Right atrium auricular region (tissue), 2 donors: ENCODE measurements around the gene SLC25A25. TPM values are rescaled to one million over a fixed set of nuclear protein-coding genes. Genes with fewer than 3 reads are reported as not detected.

ENCODE experiments used
- DNase-seq: peaks from one replicate; pipeline ENCODE4 v3.0.0-alpha.2; 2019; ENCODE audit warnings: low spot score
- H3K27ac ChIP-seq, 2 donors: fragments of 200-600 bp; sonication (generic); 1 replicate in 1 of 2; 2 replicates in 1 of 2; pipeline ENCODE4 v1.5.1; 2016 to 2019
- H3K27me3 ChIP-seq, 2 donors: fragments of 200-600 bp; sonication (generic); one replicate each; pipeline versions ENCODE4 v1.5.1 to v1.6.0; 2017 to 2019
- H3K36me3 ChIP-seq: fragments of 200-600 bp; sonication (generic); one replicate; pipeline ENCODE4 v1.5.1; 2016
- H3K4me1 ChIP-seq, 2 donors: fragments of 200-600 bp; sonication (generic); one replicate each; pipeline versions ENCODE4 v1.5.1 to v1.6.0; 2017 to 2019
- H3K4me3 ChIP-seq, 2 donors: fragments of 200-600 bp; sonication (generic); 1 replicate in 1 of 2; 2 replicates in 1 of 2; pipeline ENCODE4 v1.5.1; 2017 to 2019; ENCODE audit warnings: mild to moderate bottlenecking in 1 of 2, moderate library complexity in 1 of 2
- H3K9me3 ChIP-seq, 2 donors: fragments of 200-600 bp; sonication (generic); one replicate each; pipeline ENCODE4 v1.5.1; 2019
- total RNA-seq, 2 donors: library from RNA; depleted of rRNA; stranded (reverse); fragments of >200 nt; gene quantifications; one replicate each; pipeline ENCODE4 v1.1.0, GENCODE V29; 2016
- TF ChIP-seq, protein P1 (sequence below), 2 donors: fragments of 200-600 bp; sonication (generic); IDR thresholded peaks; one replicate each; pipeline ENCODE4 v1.5.1; 2019; ENCODE audit warnings: antibody characterized with exemption in 2 of 2

SLC25A25 gene
- total RNA-seq, 2 donors from 2014 or later, result 8.2 to 11.8 TPM

GRCh38 chr9:128091144-128091543, 23.1 kb downstream of the SLC25A25 start:
- Histone ChIP-seq H3K27ac (no peak overlapping the region), H3K4me1 (peaks cover 0 to 54% of the 10 kb centered on the region in 2 donors), H3K27me3 (no peaks in the 10 kb centered on the region), H3K4me3 (peak overlapping the region in 1 of 2 donors; percentile 3), H3K36me3 (no peaks in the 10 kb centered on the region), H3K9me3 (no peaks in the 10 kb centered on the region)
- TF ChIP-seq, protein P1, sequence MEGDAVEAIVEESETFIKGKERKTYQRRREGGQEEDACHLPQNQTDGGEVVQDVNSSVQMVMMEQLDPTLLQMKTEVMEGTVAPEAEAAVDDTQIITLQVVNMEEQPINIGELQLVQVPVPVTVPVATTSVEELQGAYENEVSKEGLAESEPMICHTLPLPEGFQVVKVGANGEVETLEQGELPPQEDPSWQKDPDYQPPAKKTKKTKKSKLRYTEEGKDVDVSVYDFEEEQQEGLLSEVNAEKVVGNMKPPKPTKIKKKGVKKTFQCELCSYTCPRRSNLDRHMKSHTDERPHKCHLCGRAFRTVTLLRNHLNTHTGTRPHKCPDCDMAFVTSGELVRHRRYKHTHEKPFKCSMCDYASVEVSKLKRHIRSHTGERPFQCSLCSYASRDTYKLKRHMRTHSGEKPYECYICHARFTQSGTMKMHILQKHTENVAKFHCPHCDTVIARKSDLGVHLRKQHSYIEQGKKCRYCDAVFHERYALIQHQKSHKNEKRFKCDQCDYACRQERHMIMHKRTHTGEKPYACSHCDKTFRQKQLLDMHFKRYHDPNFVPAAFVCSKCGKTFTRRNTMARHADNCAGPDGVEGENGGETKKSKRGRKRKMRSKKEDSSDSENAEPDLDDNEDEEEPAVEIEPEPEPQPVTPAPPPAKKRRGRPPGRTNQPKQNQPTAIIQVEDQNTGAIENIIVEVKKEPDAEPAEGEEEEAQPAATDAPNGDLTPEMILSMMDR (IDR thresholded peaks at IDR 0.05), result no peak
- peak; percentile 83 for DNase-seq

DNA sequence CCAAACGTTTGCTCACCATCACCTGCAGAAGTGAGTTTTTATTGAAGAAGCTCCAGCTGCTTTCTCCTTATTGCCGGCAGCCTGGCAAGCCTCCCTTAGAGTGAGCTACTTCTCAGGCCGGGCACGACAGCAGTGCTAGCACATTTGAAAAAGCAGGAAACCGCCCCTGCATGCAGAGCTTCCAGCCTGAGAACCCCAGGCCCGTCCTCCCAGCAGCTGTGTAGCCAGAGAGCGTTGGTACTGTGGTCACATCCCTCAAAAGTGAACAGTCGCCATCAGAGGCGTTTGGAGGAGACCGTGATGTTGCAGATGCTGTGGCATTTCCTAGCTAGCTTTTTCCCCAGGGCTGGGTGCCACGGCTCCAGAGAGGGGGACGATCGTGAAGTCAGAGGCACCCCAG, 23.5 kb downstream of the SLC25A25 start:
- no peaks in the 10 kb centered on the region for H3K36me3 ChIP-seq
- H3K4me3 ChIP-seq, result peak overlapping the region in 1 of 2 donors; percentile 3
- H3K27ac ChIP-seq, result peak overlapping the region in 1 of 2 donors; percentile 2
- H3K9me3 ChIP-seq, result no peaks in the 10 kb centered on the region
- TF ChIP-seq, protein P1 (IDR thresholded peaks at IDR 0.05), result no peak
- no peak for DNase-seq
- peaks cover 0 to 58% of the 10 kb centered on the region in 2 donors for H3K4me1 ChIP-seq
- H3K27me3 ChIP-seq, result no peaks in the 10 kb centered on the region

GRCh38 chr9:128092199-128092977, 24.4 kb downstream of the SLC25A25 start:
- Histone ChIP-seq H3K9me3 (no peaks in the 10 kb centered on the region), H3K27ac (peak overlapping the region in 1 of 2 donors; percentile 89), H3K27me3 (no peaks in the 10 kb centered on the region), H3K4me3 (no peak overlapping the region), H3K36me3 (no peaks in the 10 kb centered on the region), H3K4me1 (peaks cover 0 to 66% of the 10 kb centered on the region in 2 donors)
- DNase-seq, result no peak
- TF ChIP-seq, protein P1 (IDR thresholded peaks at IDR 0.05), result no peak

DNA sequence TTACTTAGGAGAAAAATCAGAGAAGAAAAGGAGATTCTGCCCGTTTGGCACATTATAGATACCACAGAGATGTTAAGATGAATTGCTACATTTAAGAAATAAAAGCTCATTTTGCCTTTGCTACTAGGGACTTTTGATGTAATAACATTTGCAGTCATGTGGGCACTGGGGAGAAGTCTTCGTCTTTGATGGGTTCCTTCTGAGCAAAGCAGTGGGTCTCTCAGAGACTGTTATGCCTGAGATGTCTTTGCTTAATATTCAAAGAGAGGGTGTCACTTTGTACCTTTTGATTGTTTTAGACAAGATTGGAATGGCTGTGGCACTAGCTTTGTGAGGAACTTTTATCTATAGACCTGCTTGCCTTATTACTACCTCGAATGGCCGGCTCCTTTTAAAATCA, 25.0 kb downstream of the SLC25A25 start:
- no peak for DNase-seq
- H3K36me3 ChIP-seq, result no peaks in the 10 kb centered on the region
- H3K9me3 ChIP-seq, result no peaks in the 10 kb centered on the region
- peaks cover 0 to 73% of the 10 kb centered on the region in 2 donors for H3K4me1 ChIP-seq
- peak overlapping the region; percentile 86 to 89 for H3K27ac ChIP-seq
- TF ChIP-seq, protein P1 (IDR thresholded peaks at IDR 0.05), result no peak
- no peak overlapping the region for H3K4me3 ChIP-seq
- no peaks in the 10 kb centered on the region for H3K27me3 ChIP-seq

- TF ChIP-seq, protein P1 (IDR thresholded peaks at IDR 0.05), result no peak
- peak overlapping the region; percentile 86 to 89 for H3K27ac ChIP-seq
- peak; percentile 99 for DNase-seq
- H3K36me3 ChIP-seq, result no peaks in the 10 kb centered on the region
- peaks cover 0 to 86% of the 10 kb centered on the region in 2 donors for H3K4me1 ChIP-seq
- H3K4me3 ChIP-seq, result peak overlapping the region in 1 of 2 donors; percentile 29
- H3K27me3 ChIP-seq, result no peaks in the 10 kb centered on the region
- H3K9me3 ChIP-seq, result no peaks in the 10 kb centered on the region
Observed at GRCh38 chr9:128094166-128094949, 26.3 kb downstream of the SLC25A25 start.
